HPDE6-E6E7 (cell line): ENCODE measurements around the gene AGAP1.

Experiments used
- DNase-seq: peaks from one replicate; pipeline ENCODE4 v3.0.0; 2011; ENCODE audit warnings: missing footprints; ENCODE audit errors: extremely low spot score

Gene AGAP1

DNA sequence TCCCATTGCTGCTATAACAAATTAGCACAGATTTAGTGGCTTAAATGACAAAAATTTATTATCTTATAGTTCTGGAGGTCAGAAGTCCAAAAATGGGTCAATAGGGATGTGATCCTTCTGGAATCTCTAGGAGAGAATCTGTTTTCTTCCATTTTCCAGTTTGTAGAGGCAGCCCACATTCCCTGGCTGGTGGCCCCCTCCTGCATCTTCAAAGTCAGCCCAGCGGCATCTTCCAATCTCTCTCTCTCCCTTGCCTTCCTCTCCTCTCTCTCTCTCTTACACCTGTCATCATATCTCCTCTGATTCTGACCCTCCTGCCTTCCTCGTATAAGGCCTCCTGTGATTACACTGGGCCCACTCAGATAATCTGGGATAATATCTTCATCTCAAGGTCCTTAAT lies 3.9 kb upstream of the AGAP1 start:
- no peak for DNase-seq

GRCh38 chr2:235492850-235493344 lies 946 bp upstream of the AGAP1 start:
- DNase-seq = no peak

GRCh38 chr2:235493402-235493774 lies 455 bp upstream of the AGAP1 start:
- DNase-seq = peak; percentile 33

GRCh38 chr2:235494716-235495372 lies 1.0 kb downstream of the AGAP1 start:
- DNase-seq = peak; percentile 23

DNA sequence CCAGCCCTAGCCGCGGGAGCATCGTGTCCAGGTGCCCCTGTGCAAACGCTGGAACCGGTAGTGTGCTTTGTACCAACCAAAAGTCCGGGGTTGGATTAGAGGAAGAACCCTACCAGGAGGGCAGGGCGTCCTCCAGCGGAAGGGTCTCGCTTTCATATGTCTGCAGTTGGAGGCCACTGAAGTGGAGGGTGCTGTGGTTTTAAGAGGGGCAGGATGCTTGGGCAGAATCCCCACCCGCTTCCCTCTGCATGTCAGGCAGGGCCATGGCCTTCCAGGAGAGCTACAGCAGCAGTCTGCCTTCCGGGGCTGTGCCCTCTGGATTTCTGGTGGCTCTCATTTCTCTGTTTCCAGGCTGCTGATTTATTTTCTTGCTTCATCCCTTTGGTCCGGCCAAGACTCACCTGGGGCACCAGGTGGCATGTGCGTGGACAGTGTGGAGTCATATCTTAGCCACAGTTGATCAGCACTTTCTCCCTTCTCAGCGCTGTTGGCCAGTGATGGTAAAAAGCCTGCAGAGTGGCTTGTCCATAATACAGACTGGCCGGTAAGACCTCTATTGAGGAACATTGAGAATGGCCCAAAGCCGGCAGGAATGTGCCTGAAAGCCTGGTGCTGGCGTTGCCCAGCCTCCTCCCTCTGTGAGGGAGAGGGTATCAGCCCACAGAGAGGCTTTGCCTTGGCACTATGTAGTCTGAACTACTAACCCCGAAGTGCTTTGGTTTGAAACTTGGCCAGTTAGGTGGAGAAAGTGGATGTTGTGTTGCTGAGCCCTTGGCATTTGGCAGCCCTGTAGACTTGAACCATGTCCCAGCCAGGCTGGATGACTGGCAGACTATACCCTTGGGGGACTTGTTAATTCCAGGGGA lies 1.8 kb downstream of the AGAP1 start:
- no peak for DNase-seq

GRCh38 chr2:235496239-235496621 lies 2.4 kb downstream of the AGAP1 start:
- no peak for DNase-seq

GRCh38 chr2:235497096-235497495 lies 3.3 kb downstream of the AGAP1 start:
- no peak for DNase-seq

- no peak for DNase-seq
Observed at GRCh38 chr2:235498541-235498940, 4.7 kb downstream of the AGAP1 start.

GRCh38 chr2:235498946-235499812 lies 5.3 kb downstream of the AGAP1 start:
- no peak for DNase-seq

DNA sequence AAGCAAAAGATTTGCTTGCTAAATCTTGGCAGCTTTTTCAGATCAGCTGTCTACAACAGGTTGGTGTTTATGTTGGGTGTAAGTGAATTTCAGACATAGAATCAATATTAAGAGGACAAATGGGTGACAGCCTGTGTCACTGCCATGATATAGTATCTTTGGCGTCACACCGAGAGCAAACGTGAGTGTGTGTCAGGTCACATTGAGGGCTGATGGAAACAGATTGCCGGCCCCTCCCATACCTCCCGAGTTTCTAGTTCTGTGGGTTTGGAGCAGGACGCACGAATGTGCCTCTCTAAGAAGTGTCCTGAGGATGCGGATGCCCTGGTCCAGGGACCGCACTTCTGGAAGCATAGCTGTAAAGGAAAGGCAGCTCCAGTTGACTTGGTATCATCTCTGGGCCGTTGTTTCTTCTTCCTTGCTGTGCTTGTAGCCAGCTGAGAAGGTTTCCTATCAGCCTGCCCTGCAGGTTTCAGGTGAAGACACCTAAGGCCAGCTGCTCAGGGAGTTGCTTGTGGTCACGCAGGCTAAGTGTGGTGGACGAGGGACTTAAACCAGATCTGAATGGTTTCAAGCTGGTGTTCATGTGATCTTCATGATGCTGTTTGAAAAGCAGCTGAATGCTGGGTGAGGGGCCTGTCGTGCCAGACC lies 6.4 kb downstream of the AGAP1 start:
- no peak for DNase-seq

- peak; percentile 66 for DNase-seq
Observed at GRCh38 chr2:235500761-235501672, 7.2 kb downstream of the AGAP1 start.

- no peak for DNase-seq
Observed at GRCh38 chr2:235501673-235502031, 7.8 kb downstream of the AGAP1 start.

DNA sequence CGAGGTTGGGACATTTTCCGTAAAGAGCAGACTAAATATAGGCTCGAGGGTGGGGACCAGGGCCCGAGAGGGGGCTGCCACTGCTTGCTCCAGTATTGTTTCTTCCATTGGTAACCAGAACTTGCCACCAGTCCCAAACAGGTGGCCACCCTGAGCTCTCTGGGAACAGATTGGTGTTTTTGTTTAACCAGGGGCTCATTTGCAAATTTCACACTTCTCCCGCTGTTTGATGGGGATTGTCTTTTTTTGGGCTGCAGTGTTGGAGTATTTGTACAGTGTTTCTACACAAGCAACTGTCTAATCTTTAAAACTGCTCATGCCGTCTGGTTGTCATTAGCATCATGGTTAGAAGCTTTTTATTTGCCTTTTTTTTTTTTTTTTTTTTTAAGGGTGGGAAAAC lies 8.5 kb downstream of the AGAP1 start:
- DNase-seq = no peak

GRCh38 chr2:235504441-235505180 lies 10.8 kb downstream of the AGAP1 start:
- no peak for DNase-seq

GRCh38 chr2:235505181-235505741 lies 11.4 kb downstream of the AGAP1 start:
- DNase-seq = no peak

DNA sequence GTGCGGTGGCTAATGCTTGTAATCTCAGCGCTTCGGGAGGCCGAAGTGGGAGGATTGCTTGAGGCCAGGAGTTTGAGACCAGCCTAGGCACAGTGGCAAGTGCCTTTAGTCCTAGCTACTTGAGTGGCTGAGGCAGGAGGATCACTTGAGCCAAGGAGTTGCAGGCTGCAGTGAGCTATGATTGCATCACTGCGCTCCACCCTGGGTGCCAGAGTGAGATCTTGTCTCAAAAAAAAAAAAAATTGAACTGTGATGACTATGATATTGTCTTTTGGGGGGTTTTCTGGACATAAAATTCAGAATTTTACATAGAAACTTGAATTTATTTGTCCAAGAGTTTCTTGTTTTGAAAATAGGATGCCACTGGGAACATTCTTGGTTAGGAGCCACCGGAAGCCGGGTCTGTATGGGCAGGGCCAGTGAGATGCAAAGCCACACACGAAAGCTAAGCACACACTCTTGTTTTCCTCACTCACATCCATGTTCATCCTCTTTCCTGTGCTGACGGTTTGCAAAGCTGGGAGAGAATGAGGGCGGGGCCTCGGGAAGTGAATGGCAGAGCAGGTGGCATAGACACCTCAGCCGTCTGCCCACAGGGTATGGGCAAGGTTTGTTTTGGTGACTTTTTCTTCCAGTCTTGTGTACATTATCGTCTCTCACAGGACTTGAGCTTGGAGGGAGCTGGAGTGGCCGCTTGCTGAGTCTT lies 12.6 kb downstream of the AGAP1 start:
- DNase-seq = no peak

- DNase-seq = no peak
Observed at GRCh38 chr2:235506997-235507615, 13.3 kb downstream of the AGAP1 start.

- no peak for DNase-seq
Observed at GRCh38 chr2:235507928-235508327, 14.1 kb downstream of the AGAP1 start.
